HG03342 (cell line): ENCODE measurements around the gene DRAP1.
A peak's percentile ranks its signal among the peaks of the same experiment; 100 is the strongest.

ENCODE experiments used
- ATAC-seq: cut with Tn5 transposase; IDR thresholded peaks from one replicate; pipeline ENCODE4 v1.9.1; 2021; ENCODE audit warnings: mild to moderate bottlenecking, moderate library complexity; ENCODE audit not compliant: unreplicated experiment

DRAP1 gene, protein sequence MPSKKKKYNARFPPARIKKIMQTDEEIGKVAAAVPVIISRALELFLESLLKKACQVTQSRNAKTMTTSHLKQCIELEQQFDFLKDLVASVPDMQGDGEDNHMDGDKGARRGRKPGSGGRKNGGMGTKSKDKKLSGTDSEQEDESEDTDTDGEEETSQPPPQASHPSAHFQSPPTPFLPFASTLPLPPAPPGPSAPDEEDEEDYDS

GRCh38 chr11:65919141-65919572, at the start of gene DRAP1:
TSS of gene DRAP1 (plus strand) at chr11:65919426. CDS start at chr11:65919502, 76 bp downstream.
- ATAC-seq = peak; percentile 85

- ATAC-seq = no peak
Measured at GRCh38 chr11:65869643-65870306, 49.5 kb upstream of the DRAP1 start.

DNA sequence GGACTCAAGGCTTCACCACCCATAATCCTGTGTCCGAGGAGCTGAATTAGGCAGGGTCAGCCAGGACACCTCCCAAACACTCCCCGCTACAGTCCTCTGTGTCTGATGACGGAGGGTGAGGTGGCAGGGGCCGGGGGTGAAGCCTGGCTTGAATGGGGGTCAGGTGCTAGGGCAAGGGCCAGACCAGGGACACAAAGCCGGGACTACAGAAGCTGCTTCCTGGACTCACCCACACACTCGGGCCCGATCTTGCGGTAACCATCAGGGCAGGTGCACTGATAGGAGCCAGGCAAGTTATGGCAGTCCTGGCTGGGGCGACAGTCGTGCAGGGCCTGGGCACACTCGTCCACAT, 48.9 kb upstream of the DRAP1 start:
- ATAC-seq = no peak

- no peak for ATAC-seq
Measured at GRCh38 chr11:65870706-65871681, 48.2 kb upstream of the DRAP1 start.

DNA sequence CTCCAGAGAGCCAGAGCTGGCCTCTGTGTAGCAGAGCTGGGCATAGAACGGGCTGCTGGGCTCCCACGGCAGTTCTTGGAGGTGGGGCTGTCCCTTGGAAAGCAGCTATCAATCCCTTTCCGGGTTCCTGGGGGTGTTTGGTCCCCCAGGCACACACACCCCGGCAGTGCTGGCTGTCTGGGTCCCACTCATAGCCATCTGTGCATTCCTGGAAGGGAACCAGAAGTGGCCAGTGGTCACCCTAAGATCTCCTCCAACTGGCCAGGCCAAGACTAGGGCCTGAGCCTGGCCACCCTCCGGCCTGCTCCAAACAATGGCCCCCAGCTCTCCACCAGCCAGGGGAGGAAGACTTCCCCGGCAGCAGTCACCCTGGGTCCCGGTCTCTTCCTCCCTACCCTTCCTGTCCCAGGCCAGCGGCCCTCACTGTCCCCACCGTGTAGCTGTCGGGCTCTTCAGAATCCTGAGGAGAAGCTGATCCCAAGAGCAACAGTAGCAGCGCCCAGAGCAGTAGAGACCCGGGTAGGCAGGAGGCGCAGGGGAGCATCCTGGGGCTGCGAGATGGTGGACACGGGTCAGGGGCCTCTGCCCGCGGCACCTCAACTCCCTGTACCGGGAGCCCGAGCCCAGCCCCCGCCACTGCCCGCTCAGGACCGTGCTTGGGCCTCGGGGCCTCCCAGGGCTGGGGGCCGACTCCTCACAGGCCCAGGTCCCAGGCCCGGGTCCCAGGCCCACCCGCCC, 47.2 kb upstream of the DRAP1 start:
- no peak for ATAC-seq

GRCh38 chr11:65872586-65873317, 46.5 kb upstream of the DRAP1 start, which contains the start of gene EFEMP2:
TSS of gene EFEMP2 (minus strand) at chr11:65872800. CDS start at chr11:65872354, 446 bp downstream.
- no peak for ATAC-seq

GRCh38 chr11:65873318-65874156, 45.7 kb upstream of the DRAP1 start:
- ATAC-seq = peak; percentile 75

DNA sequence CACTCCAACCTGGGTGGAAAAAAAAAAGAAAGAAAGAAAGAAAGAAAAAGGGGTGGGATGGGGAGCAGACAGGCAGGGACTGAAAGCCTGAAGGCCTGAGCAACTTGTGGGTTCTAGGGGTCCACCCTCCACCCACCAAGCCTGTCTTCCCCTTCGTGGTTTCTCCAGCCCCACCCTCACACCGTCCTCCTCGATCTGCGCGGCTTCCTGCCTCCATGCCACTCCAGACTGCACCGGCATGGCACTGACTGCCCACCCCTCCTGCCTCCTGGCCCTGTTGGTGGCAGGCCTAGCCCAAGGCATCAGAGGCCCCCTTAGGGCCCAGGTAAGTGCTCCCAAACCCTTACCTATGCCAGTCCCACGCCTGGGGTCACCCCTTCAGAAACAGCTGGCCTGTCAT, 39.6 kb upstream of the DRAP1 start, which contains the start of gene CTSW:
CTSW (plus strand) TSS at position 221 of the 400 bp plus-strand sequence; CDS start at position 239, 18 bp downstream.
- no peak for ATAC-seq

GRCh38 chr11:65880027-65880426, 39.2 kb upstream of the DRAP1 start:
- no peak for ATAC-seq

GRCh38 chr11:65880844-65881421, 38.3 kb upstream of the DRAP1 start:
- no peak for ATAC-seq

- no peak for ATAC-seq
Measured at GRCh38 chr11:65882120-65883057, 36.8 kb upstream of the DRAP1 start.

GRCh38 chr11:65883058-65883761, 36.0 kb upstream of the DRAP1 start:
- no peak for ATAC-seq

DNA sequence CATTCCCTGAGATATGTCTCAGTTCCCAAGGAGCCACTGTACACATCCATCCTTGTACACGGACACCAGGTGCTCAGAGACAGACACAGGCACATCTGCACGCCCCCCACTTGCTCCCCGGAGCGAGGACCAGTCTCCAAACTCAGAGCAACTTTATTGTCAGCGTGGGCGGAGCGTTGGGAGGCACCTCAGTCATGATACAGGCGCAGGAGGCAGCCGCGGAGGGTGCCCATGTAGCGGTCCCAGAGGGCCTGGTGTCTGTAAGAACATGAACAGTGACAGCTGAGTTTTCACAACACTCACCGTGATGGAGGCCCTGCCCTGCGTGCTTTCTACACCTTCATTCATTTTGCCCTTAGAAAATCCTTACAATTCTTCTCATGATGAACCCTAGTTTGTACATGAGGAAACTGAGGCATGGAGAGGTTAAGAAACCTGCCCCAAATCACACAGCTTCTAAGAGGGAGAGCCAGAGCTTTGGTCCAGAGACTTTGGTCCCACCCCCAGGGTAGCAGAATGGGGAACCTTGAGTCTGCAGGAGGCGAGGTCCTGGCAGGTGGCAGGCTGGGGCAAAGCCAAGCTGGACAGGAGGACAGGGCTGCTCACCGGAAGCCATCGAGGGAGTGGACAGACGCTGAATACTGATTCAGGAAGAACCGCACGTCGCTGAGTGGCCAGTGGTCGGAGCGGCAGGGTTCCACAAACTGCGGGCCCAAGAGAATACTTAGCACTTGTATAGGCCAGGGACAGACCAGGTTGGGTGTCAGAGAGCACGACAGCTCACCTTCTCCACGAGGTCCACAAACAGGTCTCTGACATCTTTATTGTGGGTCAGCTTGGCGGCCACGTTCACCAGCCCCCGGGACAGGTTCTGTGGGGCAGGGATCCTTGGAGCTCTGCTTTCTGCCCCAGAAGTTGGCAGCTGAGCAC, 35.2 kb upstream of the DRAP1 start:
- no peak for ATAC-seq

DNA sequence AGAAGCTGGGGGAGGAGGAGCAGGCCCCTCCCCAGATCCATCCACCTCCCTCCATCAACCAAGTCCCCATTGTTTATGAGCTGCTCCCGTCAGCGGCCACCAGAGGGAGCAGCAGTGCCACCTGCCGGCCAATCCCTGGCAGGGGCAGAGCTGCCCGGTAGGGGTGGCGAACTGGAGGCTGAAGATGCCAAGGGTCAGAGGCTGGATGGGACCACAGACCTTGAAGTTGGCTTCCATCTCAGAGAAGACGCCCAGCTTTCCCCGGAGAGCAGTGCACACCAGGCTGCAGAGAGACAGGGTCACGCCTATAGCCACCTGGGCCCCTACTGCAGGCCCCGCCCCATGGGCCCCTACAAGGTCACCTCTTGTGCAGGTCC, 34.5 kb upstream of the DRAP1 start:
- ATAC-seq = no peak

GRCh38 chr11:65885231-65885630, 34.0 kb upstream of the DRAP1 start:
- ATAC-seq = no peak
